Prostate gland (tissue), 2 donors: ENCODE data around the gene LCE1F. TPM values are rescaled to one million over a fixed set of nuclear protein-coding genes. Genes with fewer than 3 reads are reported as not detected.

Experiments used
- DNase-seq: peaks from one replicate; pipeline ENCODE4 v3.0.0-alpha.2; 2019; ENCODE audit warnings: low spot score
- H3K27ac ChIP-seq, 2 donors: fragments of 200-600 bp; sonication (generic); 2 replicates each; pipeline ENCODE4 v1.5.1; 2017 to 2019
- H3K27me3 ChIP-seq: fragments of 200-600 bp; sonication (generic); replicated peaks from 2 replicates; pipeline ENCODE4 v1.5.1; 2019; ENCODE audit not compliant: insufficient read depth
- H3K36me3 ChIP-seq, 2 donors: fragments of 200-600 bp; sonication (generic); 1 replicate in 1 of 2; 2 replicates in 1 of 2; pipeline versions ENCODE4 v1.5.1 to v1.8.1; 2017 to 2019
- H3K4me1 ChIP-seq: fragments of 200-600 bp; sonication (generic); replicated peaks from 2 replicates; pipeline ENCODE4 v1.5.1; 2019
- H3K4me3 ChIP-seq, 2 donors: fragments of 200-600 bp; sonication (generic); 2 replicates each; pipeline ENCODE4 v1.5.1; 2017 to 2019
- H3K9me3 ChIP-seq: fragments of 200-600 bp; sonication (generic); 2 replicates; pipeline ENCODE4 v1.5.1; 2017
- CTCF ChIP-seq, 4 experiments: fragments of 200-600 bp in 2 of 4; fragments of 450-650 bp in 2 of 4; sonication (generic) in 2 of 4; IDR thresholded peaks; 1 replicate in 3 of 4; 2 replicates in 1 of 4; pipeline ENCODE4 v1.5.1; 2016 to 2019; ENCODE audit warnings: antibody characterized with exemption in 4 of 4, mild to moderate bottlenecking in 2 of 4, moderate library complexity in 2 of 4
- POLR2A ChIP-seq: fragments of 450-650 bp; IDR thresholded peaks from one replicate; pipeline ENCODE4 v1.6.1; 2016; ENCODE audit warnings: antibody characterized with exemption, mild to moderate bottlenecking
- POLR2AphosphoS5 ChIP-seq: sonication (generic); formaldehyde crosslinking; IDR thresholded peaks from one replicate; pipeline ENCODE4 v1.6.1; 2017; ENCODE audit warnings: antibody characterized with exemption
- WGBS: methylation state at CpG from one replicate; pipeline ENCODE4 v1.1.5; 2018; 5-methylcytosine and 5-hydroxymethylcytosine counted together
- intact Hi-C: fragments of 100-400 bp; cut with DNase I; formaldehyde crosslinking; loops from one replicate; pipeline ENCODE4 v1.14.2; 2022
- total RNA-seq, 2 donors: library from RNA; depleted of rRNA; stranded (reverse); fragments of >200 nt; gene quantifications; one replicate each; pipeline ENCODE4 v1.1.0, GENCODE V29; 2016

Gene LCE1F
- total RNA-seq, 2 donors from 2014 or later = not detected

GRCh38 chr1:152801333-152801732, 26.4 kb downstream of the LCE1F start:
- 83% methylated on average over 1 of the region's 1 CpG for WGBS

GRCh38 chr1:152806576-152806975, 31.6 kb downstream of the LCE1F start, which contains the start of gene LCE1C:
LCE1C (minus strand) TSS chr1:152806651; CDS start chr1:152805478, 1,173 bp downstream.
- 52% methylated on average over 3 of the region's 3 CpGs for WGBS
- no peaks in the 10 kb centered on the region for H3K9me3 ChIP-seq
- no peak within 1 kb of the TSS for H3K27ac ChIP-seq
- TF ChIP-seq CTCF (IDR thresholded peaks at IDR 0.05) (no peak), POLR2AphosphoS5 (no peak), POLR2A (no peak)
- no peak for DNase-seq
- no peaks in the 10 kb centered on the region for H3K36me3 ChIP-seq
- H3K4me3 ChIP-seq = no peak within 1 kb of the TSS
- no peaks in the 10 kb centered on the region for H3K4me1 ChIP-seq
- intact Hi-C loops = no loop called here
- H3K27me3 ChIP-seq = no peaks in the 10 kb centered on the region

More at GRCh38 chr1:152801333-152801732, 26.4 kb downstream of the LCE1F start:
- Histone ChIP-seq H3K4me3 (no peak overlapping the region), H3K4me1 (no peaks in the 10 kb centered on the region), H3K9me3 (no peaks in the 10 kb centered on the region), H3K27ac (no peak overlapping the region), H3K27me3 (no peaks in the 10 kb centered on the region), H3K36me3 (no peaks in the 10 kb centered on the region)
- TF ChIP-seq CTCF (IDR thresholded peaks at IDR 0.05) (no peak), POLR2A (no peak), POLR2AphosphoS5 (no peak)
- intact Hi-C loops = no loop called here
- DNase-seq = no peak

- TF ChIP-seq POLR2A = no peak
- WGBS = 37% methylated on average over 2 of the region's 2 CpGs
- Histone ChIP-seq H3K36me3 (no peaks in the 10 kb centered on the region), H3K9me3 (no peaks in the 10 kb centered on the region), H3K27me3 (no peaks in the 10 kb centered on the region), H3K27ac (no peak overlapping the region), H3K4me3 (no peak overlapping the region), H3K4me1 (no peaks in the 10 kb centered on the region)
- DNase-seq = no peak
- intact Hi-C loops = no loop called here
These were observed 36.1 kb downstream of the LCE1F start for GRCh38 chr1:152811050-152811449.

- H3K4me1 ChIP-seq = no peaks in the 10 kb centered on the region
- no peak for DNase-seq
- no peaks in the 10 kb centered on the region for H3K9me3 ChIP-seq
- no peaks in the 10 kb centered on the region for H3K36me3 ChIP-seq
- WGBS = 34% methylated on average over 2 of the region's 2 CpGs
- TF ChIP-seq CTCF (IDR thresholded peaks at IDR 0.05) = no peak
- no peak for TF ChIP-seq POLR2A
- no peak for TF ChIP-seq POLR2AphosphoS5
- no peak within 1 kb of the TSS for H3K27ac ChIP-seq
- H3K27me3 ChIP-seq = no peaks in the 10 kb centered on the region
- no peak within 1 kb of the TSS for H3K4me3 ChIP-seq
- intact Hi-C loops = no loop called here
These were observed 36.7 kb downstream of the LCE1F start, which contains the start of gene LCE1B for GRCh38 chr1:152811671-152812070. LCE1B (plus strand) TSS chr1:152811971; CDS start chr1:152812447, 476 bp downstream.

- no peak for TF ChIP-seq POLR2A
- no peak for TF ChIP-seq CTCF (IDR thresholded peaks at IDR 0.05)
- no peak for TF ChIP-seq POLR2AphosphoS5
- DNase-seq = no peak
- WGBS = 94% methylated on average over 6 of the region's 6 CpGs
- Histone ChIP-seq H3K27me3 (no peaks in the 10 kb centered on the region), H3K4me1 (no peaks in the 10 kb centered on the region), H3K27ac (no peak overlapping the region), H3K9me3 (no peaks in the 10 kb centered on the region), H3K4me3 (no peak overlapping the region), H3K36me3 (no peaks in the 10 kb centered on the region)
- intact Hi-C loops = no loop called here
These were observed 42.4 kb downstream of the LCE1F start for GRCh38 chr1:152817309-152817708.
